Peyer's patch (tissue), 4 donors: ENCODE data around the gene CDX2. TPM values are rescaled to one million over a fixed set of nuclear protein-coding genes. Genes with fewer than 3 reads are reported as not detected.
A peak's percentile ranks its signal among the peaks of the same experiment; 100 is the strongest.

Source experiments
- DNase-seq, 3 donors: peaks; one replicate each; pipeline ENCODE4 v3.0.0-alpha.2; 2017 to 2019
- H3K27ac ChIP-seq, 4 donors: fragments of 200-600 bp; sonication (generic); one replicate each; pipeline ENCODE4 v1.5.1; 2016 to 2019
- H3K27me3 ChIP-seq, 2 donors: fragments of 200-600 bp; sonication (generic); one replicate each; pipeline ENCODE4 v1.5.1; 2019
- H3K36me3 ChIP-seq, 3 donors: fragments of 200-600 bp; sonication (generic); one replicate each; pipeline ENCODE4 v1.5.1; 2016 to 2019
- H3K4me1 ChIP-seq, 4 donors: fragments of 200-600 bp; sonication (generic); one replicate each; pipeline ENCODE4 v1.5.1; 2016 to 2019
- H3K4me3 ChIP-seq, 4 donors: fragments of 200-600 bp; sonication (generic); 1 replicate in 3 of 4; 2 replicates in 1 of 4; pipeline ENCODE4 v1.5.1; 2016 to 2019; ENCODE audit warnings: mild to moderate bottlenecking in 1 of 4
- H3K9me3 ChIP-seq, 4 donors: fragments of 200-600 bp; sonication (generic); one replicate each; pipeline ENCODE4 v1.5.1; 2016 to 2019; ENCODE audit warnings: mild to moderate bottlenecking in 1 of 4
- POLR2A ChIP-seq, 2 donors: fragments of 450-650 bp; IDR thresholded peaks; one replicate each; pipeline ENCODE4 v1.5.1; 2017; ENCODE audit warnings: antibody characterized with exemption in 2 of 2, mild to moderate bottlenecking in 2 of 2, moderate library complexity in 2 of 2
- total RNA-seq, 4 donors: library from RNA; depleted of rRNA; stranded (reverse); fragments of >200 nt; gene quantifications; one replicate each; pipeline ENCODE4 v1.1.0, GENCODE V29; 2016
- TF ChIP-seq, protein P1 (sequence below), 6 experiments: fragments of 450-650 bp in 4 of 6; fragments of 200-600 bp in 2 of 6; sonication (generic) in 1 of 6; IDR thresholded peaks; one replicate each; pipeline ENCODE4 v1.5.1; 2017 to 2019; ENCODE audit warnings: antibody characterized with exemption in 6 of 6, mild to moderate bottlenecking in 3 of 6, moderate library complexity in 1 of 6

The CDX2 gene
- total RNA-seq, 4 donors from 2014 or later = 33.0 to 182 (median 136) TPM

DNA sequence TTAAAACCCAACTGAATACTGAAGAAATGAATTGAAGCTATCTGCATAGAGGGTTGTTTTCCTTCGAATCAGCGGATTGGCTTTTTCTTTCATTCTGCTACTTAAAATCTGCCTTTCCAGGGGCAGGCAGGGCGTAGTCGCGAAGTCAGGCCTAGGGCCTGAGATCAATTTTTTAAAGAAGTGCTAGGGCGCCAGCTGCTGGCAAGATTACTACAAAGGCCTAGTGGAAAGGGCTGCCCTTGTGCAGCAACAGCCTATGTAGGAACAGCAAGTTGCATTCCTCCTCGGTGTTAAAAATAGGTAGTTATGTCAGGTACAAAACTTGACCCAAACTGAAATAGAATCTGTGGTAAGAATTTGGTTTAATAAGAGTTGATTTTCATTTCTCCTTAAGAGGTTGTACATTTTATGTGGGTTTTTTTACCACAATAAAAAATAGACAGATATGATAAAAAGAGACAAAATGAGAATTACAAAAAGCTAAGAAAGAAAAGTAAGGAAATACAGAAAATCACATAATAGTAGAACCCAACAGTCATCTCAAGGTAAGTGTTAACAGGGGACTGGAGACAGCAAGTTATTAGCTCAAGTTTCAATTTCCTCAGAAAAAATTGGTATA is 28.9 kb upstream of the CDX2 start:
- peak in 2 of 3 donors; percentile 30 to 78 for DNase-seq
- Histone ChIP-seq H3K27me3 (no peaks in the 10 kb centered on the region), H3K4me3 (no peak overlapping the region), H3K27ac (no peak overlapping the region), H3K4me1 (no peaks in the 10 kb centered on the region), H3K36me3 (no peaks in the 10 kb centered on the region), H3K9me3 (no peaks in the 10 kb centered on the region)
- no peak for TF ChIP-seq POLR2A (IDR thresholded peaks at IDR 0.05)
- TF ChIP-seq, protein P1, sequence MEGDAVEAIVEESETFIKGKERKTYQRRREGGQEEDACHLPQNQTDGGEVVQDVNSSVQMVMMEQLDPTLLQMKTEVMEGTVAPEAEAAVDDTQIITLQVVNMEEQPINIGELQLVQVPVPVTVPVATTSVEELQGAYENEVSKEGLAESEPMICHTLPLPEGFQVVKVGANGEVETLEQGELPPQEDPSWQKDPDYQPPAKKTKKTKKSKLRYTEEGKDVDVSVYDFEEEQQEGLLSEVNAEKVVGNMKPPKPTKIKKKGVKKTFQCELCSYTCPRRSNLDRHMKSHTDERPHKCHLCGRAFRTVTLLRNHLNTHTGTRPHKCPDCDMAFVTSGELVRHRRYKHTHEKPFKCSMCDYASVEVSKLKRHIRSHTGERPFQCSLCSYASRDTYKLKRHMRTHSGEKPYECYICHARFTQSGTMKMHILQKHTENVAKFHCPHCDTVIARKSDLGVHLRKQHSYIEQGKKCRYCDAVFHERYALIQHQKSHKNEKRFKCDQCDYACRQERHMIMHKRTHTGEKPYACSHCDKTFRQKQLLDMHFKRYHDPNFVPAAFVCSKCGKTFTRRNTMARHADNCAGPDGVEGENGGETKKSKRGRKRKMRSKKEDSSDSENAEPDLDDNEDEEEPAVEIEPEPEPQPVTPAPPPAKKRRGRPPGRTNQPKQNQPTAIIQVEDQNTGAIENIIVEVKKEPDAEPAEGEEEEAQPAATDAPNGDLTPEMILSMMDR (IDR thresholded peaks at IDR 0.05) = peak in 4 of 6 experiments; percentile 34 to 57 (median 54)

DNA sequence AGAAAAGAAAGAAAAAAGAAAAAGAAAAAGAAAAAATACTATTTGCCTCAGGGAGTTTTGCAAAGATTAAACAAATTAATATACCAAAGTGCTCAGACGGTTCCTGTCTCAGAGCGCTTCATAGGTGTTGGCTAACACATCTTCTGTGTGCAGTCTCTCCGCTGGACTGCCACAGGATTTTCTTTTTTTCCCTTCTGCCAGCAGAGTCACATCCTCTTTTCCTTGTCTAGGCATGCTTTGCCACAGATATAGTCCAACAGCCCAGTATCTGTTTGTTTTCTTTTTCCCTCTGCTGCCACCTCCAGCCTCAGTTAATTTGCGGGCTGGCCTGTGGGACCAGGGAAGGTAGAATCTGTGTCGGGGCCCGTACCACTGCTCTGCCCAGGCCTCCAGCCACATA is 22.8 kb upstream of the CDX2 start:
- Histone ChIP-seq H3K36me3 (no peaks in the 10 kb centered on the region), H3K9me3 (no peaks in the 10 kb centered on the region), H3K27me3 (no peaks in the 10 kb centered on the region), H3K4me1 (no peaks in the 10 kb centered on the region), H3K4me3 (no peak overlapping the region), H3K27ac (no peak overlapping the region)
- TF ChIP-seq, protein P1 (IDR thresholded peaks at IDR 0.05) = no peak
- no peak for TF ChIP-seq POLR2A (IDR thresholded peaks at IDR 0.05)
- no peak for DNase-seq

DNA sequence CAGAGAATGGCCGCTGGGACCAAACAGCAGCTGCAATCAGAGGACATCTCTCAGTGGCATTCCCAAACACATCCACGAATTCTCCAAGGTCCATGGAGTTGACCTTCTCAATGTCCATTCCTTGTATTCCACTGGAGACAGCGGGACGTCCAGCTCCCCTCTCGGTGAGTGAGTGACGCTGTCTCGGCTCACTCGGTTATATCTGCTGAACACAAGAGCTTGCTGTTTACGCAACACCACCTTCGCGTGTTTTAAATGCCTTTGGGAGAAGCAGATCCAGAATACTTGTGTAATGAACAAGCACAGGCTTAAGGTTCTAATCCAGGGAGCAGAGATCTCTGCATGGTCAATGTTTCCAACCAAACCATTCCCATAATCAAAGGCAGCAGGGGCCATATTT is 19.4 kb upstream of the CDX2 start, which contains the start of gene URAD:
Gene URAD, minus strand, starts transcription at position 174 of the 400 bp plus-strand sequence. Its CDS starts 56 bp downstream, at position 118.
- peak in 1 of 3 donors; percentile 10 for DNase-seq
- TF ChIP-seq, protein P1 (IDR thresholded peaks at IDR 0.05) = no peak
- TF ChIP-seq POLR2A (IDR thresholded peaks at IDR 0.05) = no peak
- no peak within 1 kb of the TSS for H3K4me3 ChIP-seq
- no peaks in the 10 kb centered on the region for H3K4me1 ChIP-seq
- H3K9me3 ChIP-seq = no peaks in the 10 kb centered on the region
- H3K36me3 ChIP-seq = no peaks in the 10 kb centered on the region
- no peaks in the 10 kb centered on the region for H3K27me3 ChIP-seq
- H3K27ac ChIP-seq = no peak within 1 kb of the TSS

DNA sequence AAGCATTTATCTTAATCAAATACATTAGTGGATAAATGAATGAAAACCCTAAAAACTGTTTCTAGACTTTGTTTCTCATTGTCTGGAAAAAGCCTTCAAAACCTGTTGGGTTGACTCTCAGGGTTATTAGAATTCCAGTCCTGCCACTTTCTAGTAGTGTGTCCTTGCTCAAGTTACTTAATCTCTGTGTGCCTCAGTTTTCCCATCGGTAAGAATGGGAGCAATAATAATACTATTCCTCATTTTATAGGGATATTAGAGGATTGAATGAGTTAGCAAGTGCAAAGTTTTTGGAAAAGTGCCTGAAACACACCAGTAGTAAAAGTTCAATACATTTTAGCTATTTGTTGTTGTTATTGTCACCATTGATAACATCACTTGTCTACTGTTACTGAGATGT is 16.5 kb upstream of the CDX2 start:
- no peak for DNase-seq
- H3K27me3 ChIP-seq = no peaks in the 10 kb centered on the region
- H3K27ac ChIP-seq = no peak overlapping the region
- H3K4me3 ChIP-seq = no peak overlapping the region
- H3K4me1 ChIP-seq = peaks cover 0 to 2% (median 0%) of the 10 kb centered on the region in 4 donors
- no peaks in the 10 kb centered on the region for H3K36me3 ChIP-seq
- TF ChIP-seq POLR2A (IDR thresholded peaks at IDR 0.05) = no peak
- TF ChIP-seq, protein P1 (IDR thresholded peaks at IDR 0.05) = no peak
- H3K9me3 ChIP-seq = no peaks in the 10 kb centered on the region

GRCh38 chr13:27982361-27982760 is 13.2 kb upstream of the CDX2 start:
- no peak overlapping the region for H3K4me3 ChIP-seq
- no peaks in the 10 kb centered on the region for H3K9me3 ChIP-seq
- TF ChIP-seq, protein P1 (IDR thresholded peaks at IDR 0.05) = no peak
- TF ChIP-seq POLR2A (IDR thresholded peaks at IDR 0.05) = no peak
- H3K4me1 ChIP-seq = peaks cover 0 to 24% (median 11%) of the 10 kb centered on the region in 4 donors
- H3K36me3 ChIP-seq = no peaks in the 10 kb centered on the region
- no peak for DNase-seq
- no peak overlapping the region for H3K27ac ChIP-seq
- H3K27me3 ChIP-seq = no peaks in the 10 kb centered on the region
